T-cell (primary cell): ENCODE data around the gene CDC42BPG. TPM values are rescaled to one million over a fixed set of nuclear protein-coding genes. Genes with fewer than 3 reads are reported as not detected.

Source experiments
- ATAC-seq, 4 experiments: fragments of 200-7000 bp in 3 of 4; fragments of 150-1000 bp in 1 of 4; cut with Tn5 transposase; replicated peaks in 1 of 4; 1 replicate in 3 of 4; 2 replicates in 1 of 4; pipeline ENCODE4 v1.10.0; 2021; ENCODE audit warnings: moderate library complexity in 3 of 4, mild to moderate bottlenecking in 2 of 4, moderate number of reproducible peaks in 1 of 4
- CTCF ChIA-PET, 2 donors: fragments of 300-600 bp; sonication (Branson Sonifier 250); formaldehyde crosslinking; loops; one replicate each; lab custom pipeline; 2022; ENCODE audit warnings: antibody characterized with exemption in 2 of 2; lab: Charles Lee
- POLR2A ChIA-PET, 2 donors: fragments of 300-600 bp; sonication (Branson Sonifier 250); formaldehyde crosslinking; loops; one replicate each; lab custom pipeline; 2022; ENCODE audit warnings: antibody characterized with exemption in 2 of 2; lab: Charles Lee
- DNase-seq, 35 experiments: peaks; one replicate each; pipeline versions ENCODE4 v3.0.0 to v3.0.0-alpha.2; 2013 to 2023
- H3K27ac ChIP-seq: one replicate; pipeline ENCODE4 v1.5.1; 2013; ENCODE audit warnings: low read length
- H3K27me3 ChIP-seq, 2 experiments: replicated peaks in 1 of 2; 1 replicate in 1 of 2; 2 replicates in 1 of 2; pipeline versions ENCODE4 v1.6.1 to v1.7.0; 2013; ENCODE audit warnings: low read length in 1 of 2, mixed read lengths in 1 of 2; ENCODE audit not compliant: control insufficient read depth in 2 of 2, insufficient read depth in 2 of 2; ENCODE audit errors: extremely low read depth in 1 of 2
- H3K36me3 ChIP-seq, 2 donors: 1 replicate in 1 of 2; 2 replicates in 1 of 2; pipeline versions ENCODE4 v1.6.1 to v1.7.0; 2013; ENCODE audit warnings: low read length in 1 of 2; ENCODE audit not compliant: control insufficient read depth in 2 of 2, insufficient read depth in 1 of 2; ENCODE audit errors: extremely low read depth in 1 of 2
- H3K4me1 ChIP-seq, 2 experiments: 1 replicate in 1 of 2; 2 replicates in 1 of 2; pipeline versions ENCODE4 v1.6.1 to v1.7.0; 2013; ENCODE audit warnings: low read length in 2 of 2, mixed read lengths in 1 of 2; ENCODE audit not compliant: insufficient read depth in 2 of 2, control insufficient read depth in 1 of 2; ENCODE audit errors: extremely low read depth in 1 of 2
- H3K4me3 ChIP-seq, 2 donors: 1 replicate in 1 of 2; 2 replicates in 1 of 2; pipeline versions ENCODE4 v1.5.1 to v1.7.0; 2013; ENCODE audit warnings: mild to moderate bottlenecking in 2 of 2, low read length in 1 of 2, moderate library complexity in 1 of 2; ENCODE audit not compliant: control insufficient read depth in 1 of 2; ENCODE audit errors: extremely low read depth in 1 of 2
- H3K9me3 ChIP-seq: 2 replicates; pipeline ENCODE4 v1.7.0; 2013
- H3K27ac Mint-ChIP-seq, 2 donors: one replicate each; pipeline ENCODE4 v1.8.0; 2020 to 2021; ENCODE audit warnings: mild to moderate bottlenecking in 2 of 2, mixed read lengths in 2 of 2
- H3K27me3 Mint-ChIP-seq, 2 donors: one replicate each; pipeline ENCODE4 v1.8.0; 2021 to 2022; ENCODE audit warnings: mixed read lengths in 2 of 2
- H3K36me3 Mint-ChIP-seq: one replicate; pipeline ENCODE4 v1.8.0; 2021; ENCODE audit warnings: mixed read lengths
- H3K4me1 Mint-ChIP-seq, 3 donors: one replicate each; pipeline ENCODE4 v1.8.0; 2020 to 2022; ENCODE audit warnings: mixed read lengths in 3 of 3, mild to moderate bottlenecking in 1 of 3
- H3K4me3 Mint-ChIP-seq, 3 donors: one replicate each; pipeline ENCODE4 v1.8.0; 2020 to 2022; ENCODE audit warnings: mild to moderate bottlenecking in 3 of 3, mixed read lengths in 3 of 3, moderate library complexity in 3 of 3
- H3K9me3 Mint-ChIP-seq, 3 donors: one replicate each; pipeline ENCODE4 v1.8.0; 2020 to 2022; ENCODE audit warnings: mixed read lengths in 3 of 3
- WGBS: methylation state at CpG from one replicate; pipeline ENCODE4 v1.1.5; 2013; ENCODE audit warnings: missing lambda C conversion rate; ENCODE audit not compliant: insufficient coverage; 5-methylcytosine and 5-hydroxymethylcytosine counted together
- total RNA-seq, 35 experiments: library from RNA in 6 of 35; stranded (reverse) in 6 of 35; fragments of 120-200 nt in 1 of 35; gene quantifications; one replicate each; pipeline versions ENCODE4 v1.2.1 to v1.2.4 and lab custom pipeline; 2013 to 2026

Gene CDC42BPG
- total RNA-seq, 5 donors from 2014 or later (not counting 1 experiment from before 2014, with no cell fraction given): 7.4 to 10.5 (median 9.1) TPM

- Mint-ChIP-seq H3K4me3 (no peak overlapping the region), H3K36me3 (peaks cover 7% of the 10 kb centered on the region), H3K27ac (no peak overlapping the region), H3K27me3 (no peaks in the 10 kb centered on the region), H3K4me1 (peaks cover 10 to 13% (median 13%) of the 10 kb centered on the region in 3 donors), H3K9me3 (no peaks in the 10 kb centered on the region)
- ATAC-seq (no peak), DNase-seq (no peak)
- POLR2A ChIA-PET: no interaction called here
- CTCF ChIA-PET: interaction anchor here (0.6 to 1.0 kb wide), 2 partner anchors 44 to 48 kb away, joined by 3 to 4 read pairs; no protein-coding TSS in a partner anchor
- peaks cover 10 to 26% of the 10 kb centered on the region in 2 experiments for H3K4me1 ChIP-seq
- 77% methylated on average over 5 of the region's 5 CpGs for WGBS
- no peaks in the 10 kb centered on the region for H3K9me3 ChIP-seq
- H3K36me3 ChIP-seq: peaks cover 12 to 13% of the 10 kb centered on the region in 2 donors
- no peak overlapping the region for H3K4me3 ChIP-seq
- H3K27ac ChIP-seq: no peak overlapping the region
- H3K27me3 ChIP-seq: no peaks in the 10 kb centered on the region
Observed at GRCh38 chr11:64891880-64892279, 47.4 kb upstream of the CDC42BPG start.

GRCh38 chr11:64891215-64891848 is 46.9 kb upstream of the CDC42BPG start:
- Mint-ChIP-seq H3K4me1 (peaks cover 10 to 14% (median 13%) of the 10 kb centered on the region in 3 donors), H3K27me3 (no peaks in the 10 kb centered on the region), H3K36me3 (peaks cover 7% of the 10 kb centered on the region), H3K4me3 (no peak overlapping the region), H3K27ac (no peak overlapping the region), H3K9me3 (no peaks in the 10 kb centered on the region)
- Histone ChIP-seq H3K4me1 (peaks cover 10 to 26% of the 10 kb centered on the region in 2 experiments), H3K27me3 (no peaks in the 10 kb centered on the region), H3K4me3 (no peak overlapping the region), H3K9me3 (no peaks in the 10 kb centered on the region), H3K36me3 (peaks cover 7% of the 10 kb centered on the region in 2 donors), H3K27ac (no peak overlapping the region)
- DNase-seq (no peak), ATAC-seq (no peak)
- CTCF ChIA-PET: interaction anchor here (0.6 to 1.4 kb wide), 4 partner anchors 43 to 47 kb away, joined by 3 to 5 read pairs (median 4); no protein-coding TSS in a partner anchor
- POLR2A ChIA-PET: interaction anchor here in 1 of 2 donors (0.5 kb wide), 1 partner anchor 48 kb away, joined by 3 read pairs; no protein-coding TSS in a partner anchor
- WGBS: 95% methylated on average over 25 of the region's 25 CpGs

GRCh38 chr11:64890522-64890939 is 46.1 kb upstream of the CDC42BPG start:
- no peaks in the 10 kb centered on the region for H3K9me3 ChIP-seq
- H3K27ac ChIP-seq: no peak overlapping the region
- H3K27ac Mint-ChIP-seq: peak overlapping the region in 1 of 2 donors; percentile 57
- ATAC-seq (no peak), DNase-seq (no peak)
- H3K4me3 Mint-ChIP-seq: no peak overlapping the region
- H3K9me3 Mint-ChIP-seq: no peaks in the 10 kb centered on the region
- H3K27me3 ChIP-seq: no peaks in the 10 kb centered on the region
- H3K36me3 ChIP-seq: peaks cover 4 to 5% of the 10 kb centered on the region in 2 donors
- no peaks in the 10 kb centered on the region for H3K27me3 Mint-ChIP-seq
- peaks cover under 1% of the 10 kb centered on the region for H3K36me3 Mint-ChIP-seq
- H3K4me1 ChIP-seq: peaks cover 13 to 27% of the 10 kb centered on the region in 2 experiments
- peaks cover 17 to 22% (median 20%) of the 10 kb centered on the region in 3 donors for H3K4me1 Mint-ChIP-seq
- ChIA-PET POLR2A (interaction anchor here in 1 of 2 donors (0.5 to 0.6 kb wide), 2 partner anchors 34 to 47 kb away, joined by 3 to 4 read pairs; no protein-coding TSS in a partner anchor), CTCF (interaction anchor here (1.3 to 1.4 kb wide), 2 partner anchors 42 to 43 kb away, joined by 5 read pairs; no protein-coding TSS in a partner anchor)
- H3K4me3 ChIP-seq: no peak overlapping the region
- 100% methylated on average over 7 of the region's 7 CpGs for WGBS

- POLR2A ChIA-PET: no interaction called here
- ATAC-seq: no peak
- Histone ChIP-seq H3K36me3 (peaks cover 0 to 5% of the 10 kb centered on the region in 2 donors), H3K27me3 (no peaks in the 10 kb centered on the region), H3K4me3 (no peak overlapping the region), H3K9me3 (no peaks in the 10 kb centered on the region), H3K27ac (no peak overlapping the region), H3K4me1 (peaks cover 16 to 30% of the 10 kb centered on the region in 2 experiments)
- H3K4me1 Mint-ChIP-seq: peaks cover 24 to 32% (median 29%) of the 10 kb centered on the region in 3 donors
- 89% methylated on average over 8 of the region's 9 CpGs for WGBS
- no peaks in the 10 kb centered on the region for H3K9me3 Mint-ChIP-seq
- CTCF ChIA-PET: interaction anchor here in 1 of 2 donors (1.3 to 1.4 kb wide), 2 partner anchors 10 to 38 kb away, joined by 4 to 5 read pairs; partner anchors contain the start of gene EHD1
- no peaks in the 10 kb centered on the region for H3K36me3 Mint-ChIP-seq
- no peak for DNase-seq
- H3K27me3 Mint-ChIP-seq: no peaks in the 10 kb centered on the region
- no peak overlapping the region for H3K27ac Mint-ChIP-seq
- H3K4me3 Mint-ChIP-seq: no peak overlapping the region
Observed at GRCh38 chr11:64888729-64889511, 44.5 kb upstream of the CDC42BPG start.

GRCh38 chr11:64888406-64888728 is 43.9 kb upstream of the CDC42BPG start:
- no peak for ATAC-seq
- H3K27ac ChIP-seq: peak overlapping the region; percentile 24

More at GRCh38 chr11:64888406-64888728, 43.9 kb upstream of the CDC42BPG start:
- Mint-ChIP-seq H3K4me1 (peaks cover 24 to 33% (median 32%) of the 10 kb centered on the region in 3 donors), H3K36me3 (no peaks in the 10 kb centered on the region), H3K4me3 (peak overlapping the region; percentile 59 to 76 (median 73)), H3K9me3 (no peaks in the 10 kb centered on the region), H3K27me3 (no peaks in the 10 kb centered on the region), H3K27ac (peak overlapping the region; percentile 79 to 88)
- CTCF ChIA-PET: interaction anchor here (0.5 to 1.6 kb wide), 11 partner anchors 10 to 45 kb away, joined by 3 to 11 read pairs (median 3); partner anchors contain the start of genes CDC42BPG (in 1 of the 2) and EHD1 (in 1 of the 2)
- WGBS: 66% methylated on average over 6 of the region's 8 CpGs
- Histone ChIP-seq H3K36me3 (peaks cover 0 to 5% of the 10 kb centered on the region in 2 donors), H3K4me1 (peaks cover 15 to 34% of the 10 kb centered on the region in 2 experiments), H3K4me3 (peak overlapping the region; percentile 11 to 23), H3K27me3 (no peaks in the 10 kb centered on the region), H3K9me3 (no peaks in the 10 kb centered on the region)
- POLR2A ChIA-PET: no interaction called here
- DNase-seq: no peak
